Ishikawa (cell line): ENCODE data around the gene SMARCB1.

ENCODE experiments used
- CEBPB ChIP-seq: IDR thresholded peaks from 2 replicates; pipeline ENCODE4 v1.6.1; 2012
- CREB1 ChIP-seq: IDR thresholded peaks from 2 replicates; pipeline ENCODE4 v1.6.1; 2012; ENCODE audit warnings: low read depth
- EGR1 ChIP-seq: IDR thresholded peaks from 2 replicates; pipeline ENCODE4 v1.6.1; 2012
- EP300 ChIP-seq: IDR thresholded peaks from 2 replicates; pipeline ENCODE4 v1.6.1; 2012; ENCODE audit warnings: borderline replicate concordance
- FOXM1 ChIP-seq: IDR thresholded peaks from 2 replicates; pipeline ENCODE4 v1.6.1; 2012; ENCODE audit warnings: low read depth, borderline replicate concordance
- MAX ChIP-seq: IDR thresholded peaks from 2 replicates; pipeline ENCODE4 v1.6.1; 2012
- NFIC ChIP-seq: IDR thresholded peaks from 2 replicates; pipeline ENCODE4 v1.6.1; 2012
- RAD21 ChIP-seq: IDR thresholded peaks from 2 replicates; pipeline ENCODE4 v1.6.1; 2012; ENCODE audit warnings: low read depth
- REST ChIP-seq: IDR thresholded peaks from 2 replicates; pipeline ENCODE4 v1.6.1; 2012; ENCODE audit warnings: low read depth, mild to moderate bottlenecking
- TAF1 ChIP-seq: IDR thresholded peaks from 2 replicates; pipeline ENCODE4 v1.6.1; 2012; ENCODE audit warnings: low read depth, mild to moderate bottlenecking
- TCF12 ChIP-seq: IDR thresholded peaks from 2 replicates; pipeline ENCODE4 v1.6.1; 2012; ENCODE audit warnings: low read depth
- TEAD4 ChIP-seq: IDR thresholded peaks from 2 replicates; pipeline ENCODE4 v1.6.1; 2012
- YY1 ChIP-seq: IDR thresholded peaks from 2 replicates; pipeline ENCODE4 v1.6.1; 2012; ENCODE audit warnings: low read depth
- ZBTB7A ChIP-seq: IDR thresholded peaks from 2 replicates; pipeline ENCODE4 v1.6.1; 2012; ENCODE audit warnings: low read depth
- TF ChIP-seq, protein P1 (sequence below): IDR thresholded peaks from 2 replicates; pipeline ENCODE4 v1.6.1; 2012

The SMARCB1 gene

GRCh38 chr22:23806837-23807236 lies 20.1 kb downstream of the SMARCB1 start:
- no peak for TF ChIP-seq NFIC
- TF ChIP-seq TCF12, result no peak
- TF ChIP-seq CREB1, result no peak
- TF ChIP-seq REST, result no peak
- TF ChIP-seq ZBTB7A, result no peak
- no peak for TF ChIP-seq TAF1
- TF ChIP-seq EP300, result no peak
- TF ChIP-seq MAX, result no peak
- TF ChIP-seq CEBPB, result no peak
- TF ChIP-seq, protein P1, sequence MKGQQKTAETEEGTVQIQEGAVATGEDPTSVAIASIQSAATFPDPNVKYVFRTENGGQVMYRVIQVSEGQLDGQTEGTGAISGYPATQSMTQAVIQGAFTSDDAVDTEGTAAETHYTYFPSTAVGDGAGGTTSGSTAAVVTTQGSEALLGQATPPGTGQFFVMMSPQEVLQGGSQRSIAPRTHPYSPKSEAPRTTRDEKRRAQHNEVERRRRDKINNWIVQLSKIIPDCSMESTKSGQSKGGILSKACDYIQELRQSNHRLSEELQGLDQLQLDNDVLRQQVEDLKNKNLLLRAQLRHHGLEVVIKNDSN, result no peak
- no peak for TF ChIP-seq FOXM1
- no peak for TF ChIP-seq TEAD4
- TF ChIP-seq YY1, result no peak
- TF ChIP-seq RAD21, result no peak
- no peak for TF ChIP-seq EGR1

GRCh38 chr22:23812378-23812777 lies 25.6 kb downstream of the SMARCB1 start:
- TF ChIP-seq TAF1 (no peak), CEBPB (0 out of 2 replicates have a peak, but pooled peaks have one; percentile 29)

- TF ChIP-seq ZBTB7A, result no peak
- TF ChIP-seq, protein P1, result no peak
- no peak for TF ChIP-seq NFIC
Measured at GRCh38 chr22:23815541-23816155, 28.9 kb downstream of the SMARCB1 start.

GRCh38 chr22:23816156-23816976 lies 29.6 kb downstream of the SMARCB1 start:
- TF ChIP-seq, protein P1, result no peak
- no peak for TF ChIP-seq NFIC
- TF ChIP-seq REST, result no peak
- no peak for TF ChIP-seq TAF1
- TF ChIP-seq ZBTB7A, result no peak
- TF ChIP-seq FOXM1, result no peak
- TF ChIP-seq MAX, result no peak
- TF ChIP-seq CREB1, result no peak
- TF ChIP-seq EGR1, result no peak
- TF ChIP-seq TCF12, result no peak
- TF ChIP-seq YY1, result no peak
- TF ChIP-seq RAD21, result no peak
- no peak for TF ChIP-seq CEBPB
- TF ChIP-seq TEAD4, result no peak
- no peak for TF ChIP-seq EP300

- TF ChIP-seq CREB1 (no peak), YY1 (no peak), ZBTB7A (no peak), RAD21 (no peak), TEAD4 (no peak), EP300 (no peak), TAF1 (no peak), CEBPB (no peak), NFIC (no peak), MAX (no peak)
Measured at GRCh38 chr22:23817146-23817545, 30.4 kb downstream of the SMARCB1 start.
